ENCODE measurements around the gene WFS1. TPM values are rescaled to one million over a fixed set of nuclear protein-coding genes. Genes with fewer than 3 reads are reported as not detected.

WFS1 gene
- total and polyA plus RNA-seq, 2 donors (not counting 3 experiments of a cell fraction or from before 2014, with no cell fraction given) = 48.2 to 70.0 TPM

GRCh38 chr4:6352031-6352692 is 82.5 kb downstream of the WFS1 start:
- no peaks in the 10 kb centered on the region for H3K27me3 ChIP-seq (ENCODE audit: control insufficient read depth in 2 of 2, insufficient read depth in 2 of 2, low read length in 2 of 2)
- no peak overlapping the region for H3K27ac ChIP-seq (ENCODE audit: insufficient read depth, low read depth, low read length)
- BruUV-seq (replicated peaks) = no TSS peak
- intact Hi-C loops (cut with micrococcal nuclease) (no loop called here), dilution Hi-C loops (cut with MboI; ENCODE audit: extremely low pct_ligation_motif_present, low sequenced_read_pairs) (no loop called here)
- H3K4me2 ChIP-seq (ENCODE audit: insufficient read depth, low read length) = no peak overlapping the region
- no peaks in the 10 kb centered on the region for H3K36me3 ChIP-seq (ENCODE audit: control insufficient read depth in 2 of 2, extremely low read depth in 1 of 2, insufficient read depth in 2 of 2, low read length in 2 of 2)
- no peak overlapping the region for H2AFZ ChIP-seq (ENCODE audit: low read depth, low read length)
- no peak overlapping the region for H3K4me3 ChIP-seq (replicated peaks in 1 of 3; ENCODE audit: insufficient read depth in 1 of 3, low read depth in 1 of 3, low read length in 3 of 3)
- TF ChIP-seq FOS (IDR thresholded peaks at IDR 0.05; ENCODE audit: borderline replicate concordance, insufficient read depth, low read length) (no peak), MAX (IDR thresholded peaks at IDR 0.05; ENCODE audit: insufficient read depth, insufficient read length) (no peak), GATA2 (IDR thresholded peaks at IDR 0.05; ENCODE audit: insufficient read depth, insufficient read length, low read depth, low read length) (no peak), JUN (IDR thresholded peaks at IDR 0.05; ENCODE audit: borderline replicate concordance, insufficient read depth, insufficient read length, low read depth) (no peak), POLR2AphosphoS5 (IDR thresholded peaks at IDR 0.05; ENCODE audit: insufficient read depth, low read depth, low read length) (no peak), CTCF (IDR thresholded peaks at IDR 0.05; ENCODE audit: extremely low read depth in 1 of 2, insufficient read depth in 1 of 2, low read depth in 1 of 2, low read length in 2 of 2) (no peak), POLR2A (IDR thresholded peaks at IDR 0.05; ENCODE audit: low read depth, low read length) (no peak), MYC (IDR thresholded peaks at IDR 0.05; ENCODE audit: low read depth, low read length) (no peak), EZH2 (IDR thresholded peaks at IDR 0.05; ENCODE audit: borderline replicate concordance, low read depth, low read length, severe bottlenecking) (no peak)
- H3K9me1 ChIP-seq (replicated peaks; ENCODE audit: control insufficient read depth, extremely low read depth, insufficient read depth, low read length) = no peaks in the 10 kb centered on the region
- no peaks in the 10 kb centered on the region for H3K9me3 ChIP-seq (replicated peaks; ENCODE audit: control insufficient read depth, insufficient read depth, low read length)
- DNase-seq (ENCODE audit: low read depth, low spot score) = no peak
- H3K79me2 ChIP-seq (ENCODE audit: control insufficient read depth, insufficient read depth, low read length) = no peaks in the 10 kb centered on the region
- H4K20me1 ChIP-seq (replicated peaks; ENCODE audit: control insufficient read depth, extremely low read depth, insufficient read depth, low read length) = no peaks in the 10 kb centered on the region
- CTCF ChIA-PET = no interaction called here
- H3K4me1 ChIP-seq (ENCODE audit: control insufficient read depth, extremely low read depth, insufficient read depth, low read length) = no peaks in the 10 kb centered on the region
- POLR2A ChIA-PET = no interaction called here
- FAIRE-seq = no peak
- H3K9ac ChIP-seq (replicated peaks; ENCODE audit: extremely low read depth, insufficient read depth, low read length) = no peak overlapping the region

Other genes starting within 250 kb of the WFS1 start
- not detected in 2 replicates for gene JAKMIP1, start 69.3 kb upstream of the WFS1 start, total RNA-seq
- not detected in 2 replicates for gene JAKMIP1, start 69.3 kb upstream of the WFS1 start, polyA plus RNA-seq
- 0.09 TPM in 2 replicates for gene PPP2R2C, start 202.8 kb downstream of the WFS1 start, total RNA-seq
- 0.03 TPM in 1 of 2 replicates, not detected in the other for gene PPP2R2C, start 202.8 kb downstream of the WFS1 start, polyA plus RNA-seq